OCI-LY7 (cell line): ENCODE data around the gene HMGCS1. TPM values are rescaled to one million over a fixed set of nuclear protein-coding genes. Genes with fewer than 3 reads are reported as not detected.

ENCODE experiments used
- BruUV-seq: library from RNA; stranded (reverse); fragments of 400-500 nt; replicated peaks from 2 replicates; lab custom pipeline; 2021; lab: Mats Ljungman, UMichigan
- CTCF ChIA-PET: fragments of 300-600 bp; sonication (Branson Sonifier 250); formaldehyde crosslinking; loops from one replicate; lab custom pipeline; 2022; ENCODE audit warnings: antibody characterized with exemption; ENCODE audit not compliant: unreplicated experiment; lab: Charles Lee
- POLR2A ChIA-PET: fragments of 300-600 bp; sonication (Branson Sonifier 250); formaldehyde crosslinking; loops from one replicate; lab custom pipeline; 2022; ENCODE audit warnings: antibody characterized with exemption; lab: Charles Lee
- DNase-seq: peaks from one replicate; pipeline ENCODE4 v3.0.0-alpha.2; 2015; ENCODE audit warnings: low spot score
- H2AFZ ChIP-seq: fragments of 200-600 bp; sonication (generic), shearing (Covaris generic); 2 replicates; pipeline ENCODE4 v1.6.1; 2014; ENCODE audit warnings: mild to moderate bottlenecking, antibody characterized with exemption, low read length, moderate library complexity
- H3K27ac ChIP-seq: fragments of 200-600 bp; sonication (generic); 2 replicates; pipeline ENCODE4 v1.5.1; 2014; ENCODE audit warnings: mixed run types, low read depth, mild to moderate bottlenecking, moderate library complexity, low read length, inconsistent platforms; ENCODE audit not compliant: poor library complexity, severe bottlenecking
- H3K36me3 ChIP-seq: fragments of 200-600 bp; sonication (generic); 2 replicates; pipeline ENCODE4 v1.6.1; 2014; ENCODE audit warnings: mild to moderate bottlenecking, antibody characterized with exemption, low read length, moderate library complexity, mixed read lengths; ENCODE audit not compliant: insufficient read depth
- H3K4me1 ChIP-seq: fragments of 200-600 bp; sonication (generic); 2 replicates; pipeline ENCODE4 v1.5.1; 2014; ENCODE audit warnings: mild to moderate bottlenecking, low read length; ENCODE audit not compliant: insufficient read depth, poor library complexity, severe bottlenecking
- H3K4me2 ChIP-seq: fragments of 200-600 bp; sonication (generic); 2 replicates; pipeline ENCODE4 v1.6.1; 2014; ENCODE audit warnings: mild to moderate bottlenecking, low read length
- H3K4me3 ChIP-seq: fragments of 200-600 bp; sonication (generic); 2 replicates; pipeline ENCODE4 v1.5.1; 2014; ENCODE audit warnings: mild to moderate bottlenecking, low read depth, low read length; ENCODE audit not compliant: poor library complexity, severe bottlenecking
- H3K79me2 ChIP-seq: fragments of 200-600 bp; sonication (generic); 2 replicates; pipeline ENCODE4 v1.6.1; 2016; ENCODE audit warnings: low read depth, mild to moderate bottlenecking, low read length, moderate library complexity, mixed read lengths; ENCODE audit not compliant: insufficient read depth
- H3K9me2 ChIP-seq: fragments of 200-600 bp; sonication (generic); 2 replicates; pipeline ENCODE4 v1.6.1; 2016; ENCODE audit warnings: mild to moderate bottlenecking, low read length, mixed read lengths; ENCODE audit not compliant: insufficient read depth
- H3K9me3 ChIP-seq: fragments of 200-600 bp; sonication (generic); 2 replicates; pipeline ENCODE4 v1.6.1; 2014; ENCODE audit warnings: mild to moderate bottlenecking, mixed run types, low read length, mixed read lengths
- H4K20me1 ChIP-seq: fragments of 200-600 bp; sonication (generic); 2 replicates; pipeline ENCODE4 v1.6.1; 2014; ENCODE audit warnings: mild to moderate bottlenecking, antibody characterized with exemption, low read length, moderate library complexity, mixed read lengths; ENCODE audit not compliant: insufficient read depth
- CTCF ChIP-seq: fragments of 200-600 bp; sonication (generic); conservative IDR thresholded peaks from 2 replicates; pipeline ENCODE4 v1.5.1; 2014; ENCODE audit warnings: mild to moderate bottlenecking, antibody characterized with exemption, low read length, moderate library complexity, mixed read lengths
- EZH2phosphoT487 ChIP-seq: fragments of 200-600 bp; sonication (generic); IDR thresholded peaks from 2 replicates; pipeline ENCODE4 v1.6.1; 2018; ENCODE audit warnings: low read depth, borderline replicate concordance, mild to moderate bottlenecking, mixed run types, antibody characterized with exemption, low read length, moderate library complexity, mixed read lengths
- intact Hi-C: fragments of 100-400 bp; cut with micrococcal nuclease; formaldehyde crosslinking; loops from one replicate; pipeline ENCODE4 v1.10.0; 2022; ENCODE audit not compliant: unreplicated experiment
- total RNA-seq, 2 experiments: library from RNA; depleted of rRNA in 1 of 2; stranded (reverse); fragments of >200 nt in 1 of 2; shearing (Covaris generic) in 1 of 2; gene quantifications; 2 replicates each; pipeline ENCODE4 v1.2.3, GENCODE V29; 2014 to 2022

HMGCS1 gene
- total RNA-seq, 2 experiments from 2014 or later = 59.5 to 236 TPM

DNA sequence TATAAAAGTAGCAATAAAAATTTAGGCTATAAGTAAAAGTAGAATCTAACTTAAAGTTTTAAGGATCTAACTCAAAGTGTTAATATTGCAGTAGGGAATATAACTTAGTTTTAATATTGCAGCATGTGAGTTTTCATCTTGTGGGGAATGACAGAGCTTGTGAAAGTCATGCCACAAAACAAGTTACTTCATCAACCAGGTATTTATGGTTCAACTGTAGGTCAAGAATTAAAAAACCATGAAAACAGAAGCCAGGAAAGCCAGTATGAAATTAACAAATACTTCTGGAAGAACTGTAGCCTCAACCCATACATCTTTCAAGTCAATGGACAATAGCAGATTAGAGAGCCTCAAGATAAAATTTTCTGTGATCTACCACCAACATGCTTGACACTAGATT lies 19.0 kb downstream of the HMGCS1 start:
- Histone ChIP-seq H2AFZ (no peak overlapping the region), H3K9me2 (no peaks in the 10 kb centered on the region), H3K4me2 (no peak overlapping the region), H3K4me1 (no peaks in the 10 kb centered on the region), H3K9me3 (no peaks in the 10 kb centered on the region), H3K79me2 (no peaks in the 10 kb centered on the region), H4K20me1 (no peaks in the 10 kb centered on the region), H3K36me3 (peaks cover 97% of the 10 kb centered on the region), H3K27ac (no peak overlapping the region), H3K4me3 (no peak overlapping the region)
- no peak for DNase-seq
- intact Hi-C loops = no loop called here
- BruUV-seq = no TSS peak
- POLR2A ChIA-PET = interaction anchor here (0.6 to 2.2 kb wide), 5 partner anchors 9 to 359 kb away, joined by 3 to 8 read pairs (median 5); no protein-coding TSS in a partner anchor
- TF ChIP-seq CTCF (no peak), EZH2phosphoT487 (no peak)
- CTCF ChIA-PET = no interaction called here

DNA sequence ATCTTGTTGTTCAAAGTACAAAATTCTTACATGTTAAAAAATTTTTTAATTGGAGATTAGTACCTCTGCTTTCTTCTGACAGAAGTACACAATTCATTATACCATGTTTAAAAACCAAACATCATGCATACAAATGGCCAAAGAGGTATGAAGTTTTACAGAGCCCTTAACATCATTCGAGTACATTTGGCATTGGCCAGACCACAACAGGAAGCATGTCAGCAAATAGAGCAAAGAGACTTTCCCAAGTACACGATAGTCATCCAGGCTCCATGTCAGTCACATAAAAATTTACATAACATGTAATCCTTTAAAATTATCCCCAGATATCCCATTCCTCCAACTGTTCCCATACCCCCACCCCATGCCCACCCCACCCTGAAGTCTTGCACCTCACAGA lies 22.5 kb downstream of the HMGCS1 start:
- H3K4me2 ChIP-seq = no peak overlapping the region
- H3K36me3 ChIP-seq = peaks cover 90% of the 10 kb centered on the region
- intact Hi-C loops = no loop called here
- no peaks in the 10 kb centered on the region for H4K20me1 ChIP-seq
- H3K4me3 ChIP-seq = no peak overlapping the region
- CTCF ChIA-PET = no interaction called here
- no peak for TF ChIP-seq CTCF
- TF ChIP-seq EZH2phosphoT487 = no peak
- H3K79me2 ChIP-seq = no peaks in the 10 kb centered on the region
- H2AFZ ChIP-seq = no peak overlapping the region
- no peaks in the 10 kb centered on the region for H3K9me2 ChIP-seq
- H3K27ac ChIP-seq = no peak overlapping the region
- BruUV-seq = no TSS peak
- H3K4me1 ChIP-seq = no peaks in the 10 kb centered on the region
- no peak for DNase-seq
- no peaks in the 10 kb centered on the region for H3K9me3 ChIP-seq
- POLR2A ChIA-PET = interaction anchor here (0.7 to 0.9 kb wide), 2 partner anchors 18 to 272 kb away, joined by 3 to 5 read pairs; no protein-coding TSS in a partner anchor

DNA sequence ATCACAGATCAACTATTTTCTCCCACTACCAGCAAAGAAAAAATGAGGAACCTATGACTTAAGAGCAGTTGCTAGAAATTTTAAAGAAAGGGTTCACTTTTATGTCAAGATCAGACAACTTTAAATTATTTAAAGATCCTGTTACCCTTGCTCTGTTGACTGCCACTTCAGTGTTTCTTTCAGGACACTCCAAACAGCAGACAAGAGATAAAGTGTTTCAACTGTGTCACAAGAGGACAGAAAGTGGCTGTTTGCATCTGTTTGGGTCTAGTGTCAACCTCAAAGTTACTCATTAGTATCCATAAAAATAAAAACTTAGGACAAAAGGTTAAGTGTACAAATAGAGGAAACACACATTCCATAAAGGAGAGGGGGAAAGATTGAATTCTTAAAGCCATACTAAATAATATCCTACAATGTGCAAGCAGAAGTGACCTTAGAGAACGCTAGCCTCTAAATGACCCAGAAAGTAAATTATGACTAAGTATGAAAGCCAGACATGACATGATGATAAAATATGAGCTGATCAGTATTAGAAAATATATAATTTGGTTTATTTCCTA lies 24.9 kb downstream of the HMGCS1 start:
- no peak overlapping the region for H3K27ac ChIP-seq
- H3K4me1 ChIP-seq = no peaks in the 10 kb centered on the region
- H3K79me2 ChIP-seq = no peaks in the 10 kb centered on the region
- no peak for DNase-seq
- BruUV-seq = no TSS peak
- no peaks in the 10 kb centered on the region for H4K20me1 ChIP-seq
- intact Hi-C loops = no loop called here
- H3K9me2 ChIP-seq = no peaks in the 10 kb centered on the region
- H3K4me2 ChIP-seq = no peak overlapping the region
- TF ChIP-seq CTCF (no peak), EZH2phosphoT487 (no peak)
- CTCF ChIA-PET = no interaction called here
- H2AFZ ChIP-seq = no peak overlapping the region
- H3K4me3 ChIP-seq = no peak overlapping the region
- no peaks in the 10 kb centered on the region for H3K9me3 ChIP-seq
- POLR2A ChIA-PET = interaction anchor here (0.6 kb wide), 2 partner anchors 12 to 87 kb away, joined by 3 to 4 read pairs; no protein-coding TSS in a partner anchor
- H3K36me3 ChIP-seq = peaks cover 66% of the 10 kb centered on the region
